ENCODE measurements around the gene LYRM4.

- TF ChIP-seq HDAC6 (IDR thresholded peaks at IDR 0.05; ENCODE audit: low read depth, low read length) (no peak), AFF4 (CRISPR knock-in tag; IDR thresholded peaks at IDR 0.05) (no peak), CTCF (IDR thresholded peaks at IDR 0.05 in 2 of 3, conservative IDR thresholded peaks at IDR 0.05 in 1 of 3; ENCODE audit: insufficient read depth in 2 of 3, low read depth in 1 of 3, low read length in 3 of 3) (no peak), ZHX1 (conservative IDR thresholded peaks at IDR 0.05; ENCODE audit: low read length) (no peak), ZNF436 (CRISPR knock-in tag; IDR thresholded peaks at IDR 0.05) (no peak), HMGN3 (IDR thresholded peaks at IDR 0.05; ENCODE audit: borderline replicate concordance, extremely low read depth, insufficient read length, low read depth, low read length) (no peak), ZNF830 (CRISPR knock-in tag; IDR thresholded peaks at IDR 0.05) (no peak), NR3C1 (CRISPR knock-in tag; IDR thresholded peaks at IDR 0.05) (no peak), FOXK2 (conservative IDR thresholded peaks at IDR 0.05 in 1 of 2, IDR thresholded peaks at IDR 0.05 in 1 of 2; ENCODE audit: low read depth in 2 of 2) (no peak), BCL6 (CRISPR knock-in tag; IDR thresholded peaks at IDR 0.05) (no peak), KAT8 (IDR thresholded peaks at IDR 0.05; ENCODE audit: low read depth) (no peak), ATF1 (CRISPR knock-in tag; IDR thresholded peaks at IDR 0.05) (no peak), ATF1 (tag; IDR thresholded peaks at IDR 0.05) (no peak), POLR2A (conservative IDR thresholded peaks at IDR 0.05) (no peak)
Observed at GRCh38 chr6:5305968-5306626, 45.3 kb upstream of the LYRM4 start.

All from K562 (cell line).